ENCODE results near the gene CALHM3.
A peak's percentile ranks its signal among the peaks of the same experiment; 100 is the strongest.

CALHM3 gene

DNA sequence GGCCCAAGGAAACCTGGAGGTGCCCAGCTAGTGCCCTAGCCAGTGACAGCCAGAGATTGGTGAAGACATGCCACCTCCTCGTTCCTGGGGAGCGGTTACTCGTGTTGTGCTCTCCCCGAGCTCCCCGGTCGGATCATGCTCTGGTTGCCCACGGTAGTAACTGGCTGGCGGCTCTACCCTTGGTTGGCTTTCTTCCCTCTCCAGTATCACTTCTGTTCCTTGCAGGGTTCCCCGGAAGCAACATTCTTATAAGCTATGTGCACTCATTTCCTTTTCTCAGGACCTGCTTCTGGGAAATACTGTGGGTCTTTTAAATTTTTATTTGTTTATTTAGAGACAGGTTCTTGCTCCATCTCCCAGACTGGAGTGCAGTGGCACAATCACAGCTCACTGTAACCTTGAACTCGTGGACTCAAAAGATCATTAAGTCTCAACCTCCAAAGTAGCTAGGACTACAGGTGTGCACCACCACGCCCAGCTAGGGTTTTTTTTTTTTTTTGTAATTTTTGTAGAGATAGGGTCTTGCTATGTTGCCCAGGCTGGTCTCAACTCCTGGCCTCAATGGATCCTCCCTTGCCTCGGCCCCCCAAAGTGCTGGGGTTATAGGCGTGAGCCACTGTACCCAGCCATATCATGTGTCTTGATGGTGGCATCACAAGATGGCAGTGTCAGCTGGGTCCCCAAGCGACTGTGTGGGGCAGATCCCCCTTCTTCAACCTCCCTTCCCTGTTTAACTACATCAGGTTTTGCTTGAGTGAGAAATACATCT, 13.4 kb downstream of the CALHM3 start:
- no peak for TF ChIP-seq CTCF (IDR thresholded peaks at IDR 0.05; ENCODE audit: insufficient read depth, low read depth, low read length, missing control alignments)
- peak; percentile 80 for DNase-seq (ENCODE audit: low read depth)
- H3K4me3 ChIP-seq (ENCODE audit: low read depth, low read length), result peak overlapping the region; percentile 9

DNA sequence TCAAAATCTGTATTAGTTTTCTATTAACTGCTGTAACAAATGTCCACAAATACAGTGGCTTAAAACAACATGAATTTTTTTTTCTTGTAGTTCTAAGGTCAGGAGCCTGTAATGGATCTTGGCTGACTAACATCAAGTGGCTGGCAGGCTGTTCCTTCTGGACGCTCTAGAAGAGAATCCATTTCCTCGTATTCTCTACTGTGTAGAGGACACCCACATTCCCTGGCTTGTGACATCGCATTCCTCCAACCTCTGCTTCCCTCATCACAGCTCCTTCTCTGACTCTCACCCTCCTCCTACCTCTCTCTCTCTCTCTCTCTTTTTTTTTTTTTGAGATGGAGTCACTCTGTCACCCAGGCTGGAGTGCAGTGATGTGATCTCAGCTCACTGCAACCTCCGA, 15.5 kb downstream of the CALHM3 start:
- H3K4me3 ChIP-seq (ENCODE audit: low read depth, low read length), result no peak overlapping the region
- no peak for DNase-seq (ENCODE audit: low read depth)
- no peak for TF ChIP-seq CTCF (IDR thresholded peaks at IDR 0.05; ENCODE audit: insufficient read depth, low read depth, low read length, missing control alignments)

DNA sequence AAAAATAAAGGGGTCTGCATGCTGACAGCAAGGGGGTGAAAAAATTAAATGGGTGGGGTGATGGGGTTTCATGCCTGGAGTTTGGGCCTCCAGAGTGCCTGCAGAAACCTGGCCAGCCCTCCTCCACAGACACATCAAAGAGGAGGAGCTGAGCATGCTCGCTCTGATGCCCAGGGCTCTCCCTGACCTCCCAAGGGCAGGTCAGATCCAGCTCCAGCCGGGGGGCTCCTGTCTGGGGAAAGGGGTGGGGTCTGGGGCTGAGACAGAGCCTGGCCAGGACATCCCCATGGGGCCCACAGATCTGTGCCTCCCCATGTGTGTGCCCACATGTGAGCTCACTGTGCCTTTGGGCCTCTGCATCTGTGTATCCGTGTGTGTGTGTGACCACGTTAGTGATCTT, 19.4 kb downstream of the CALHM3 start:
- no peak overlapping the region for H3K4me3 ChIP-seq (ENCODE audit: low read depth, low read length)
- no peak for TF ChIP-seq CTCF (IDR thresholded peaks at IDR 0.05; ENCODE audit: insufficient read depth, low read depth, low read length, missing control alignments)

GRCh38 chr10:103458720-103459119, 20.3 kb downstream of the CALHM3 start, which contains the start of gene CALHM1:
Gene CALHM1 (minus strand): TSS chr10:103458900. CDS start chr10:103458751, 149 bp downstream.
- DNase-seq (ENCODE audit: low read depth), result peak; percentile 57

More for the DNA sequence above, 19.4 kb downstream of the CALHM3 start:
- no peak for DNase-seq (ENCODE audit: low read depth)

GRCh38 chr10:103457896-103458583, 21.0 kb downstream of the CALHM3 start:
- no peak overlapping the region for H3K4me3 ChIP-seq (ENCODE audit: low read depth, low read length)
- DNase-seq (ENCODE audit: low read depth), result no peak
- no peak for TF ChIP-seq CTCF (IDR thresholded peaks at IDR 0.05; ENCODE audit: insufficient read depth, low read depth, low read length, missing control alignments)

More at GRCh38 chr10:103458720-103459119, 20.3 kb downstream of the CALHM3 start, which contains the start of gene CALHM1:
- no peak for TF ChIP-seq CTCF (IDR thresholded peaks at IDR 0.05; ENCODE audit: insufficient read depth, low read depth, low read length, missing control alignments)
- H3K4me3 ChIP-seq (ENCODE audit: low read depth, low read length), result no peak within 1 kb of the TSS

DNA sequence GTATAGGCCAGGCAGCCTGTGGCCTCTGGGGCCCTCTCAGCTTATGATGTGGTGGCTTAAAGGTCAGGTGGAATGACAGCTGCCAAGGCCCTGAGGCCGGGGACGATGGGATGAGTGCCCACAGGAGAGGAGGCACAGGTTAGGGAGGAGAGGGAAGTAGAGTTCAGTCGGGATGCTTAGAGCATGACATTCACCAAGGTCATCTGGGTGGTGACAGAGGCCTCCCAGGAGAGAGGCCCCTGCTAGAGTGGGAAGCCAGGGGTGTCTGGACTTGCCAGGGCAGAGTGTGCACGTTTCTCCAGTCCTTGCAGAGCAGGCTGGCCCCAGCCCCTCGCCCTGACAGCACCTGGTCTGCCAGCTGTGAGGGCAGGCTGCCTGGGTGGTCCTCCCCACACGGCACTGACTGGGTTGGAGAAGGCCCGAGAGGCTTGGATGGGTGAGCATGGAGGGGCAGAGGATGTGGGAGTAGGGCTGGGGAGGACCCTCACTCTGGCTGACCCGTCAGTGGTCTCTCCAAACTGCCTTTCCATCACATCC, 21.8 kb downstream of the CALHM3 start:
- DNase-seq (ENCODE audit: low read depth), result no peak
- no peak for TF ChIP-seq CTCF (IDR thresholded peaks at IDR 0.05; ENCODE audit: insufficient read depth, low read depth, low read length, missing control alignments)
- no peak overlapping the region for H3K4me3 ChIP-seq (ENCODE audit: low read depth, low read length)

Measured in GM12865 (cell line).